GM23248 (cell line): ENCODE results near the gene CERKL.

Experiments used
- EZH2 ChIP-seq: fragments of 200-600 bp; sonication (generic); IDR thresholded peaks from 2 replicates; pipeline ENCODE4 v1.6.1; 2018; ENCODE audit warnings: antibody characterized with exemption, mild to moderate bottlenecking; ENCODE audit not compliant: insufficient read depth, poor library complexity, severe bottlenecking
- EZH2phosphoT487 ChIP-seq: fragments of 200-600 bp; sonication (generic); IDR thresholded peaks from 2 replicates; pipeline ENCODE4 v1.6.1; 2018; ENCODE audit warnings: antibody characterized with exemption, moderate library complexity, mild to moderate bottlenecking, low read depth; ENCODE audit not compliant: insufficient read depth

GRCh38 chr2:181588546-181588945, 68.4 kb downstream of the CERKL start:
- TF ChIP-seq EZH2 (no peak), EZH2phosphoT487 (no peak)
